Measurements from ENCODE around the gene PDIA5.

DNA sequence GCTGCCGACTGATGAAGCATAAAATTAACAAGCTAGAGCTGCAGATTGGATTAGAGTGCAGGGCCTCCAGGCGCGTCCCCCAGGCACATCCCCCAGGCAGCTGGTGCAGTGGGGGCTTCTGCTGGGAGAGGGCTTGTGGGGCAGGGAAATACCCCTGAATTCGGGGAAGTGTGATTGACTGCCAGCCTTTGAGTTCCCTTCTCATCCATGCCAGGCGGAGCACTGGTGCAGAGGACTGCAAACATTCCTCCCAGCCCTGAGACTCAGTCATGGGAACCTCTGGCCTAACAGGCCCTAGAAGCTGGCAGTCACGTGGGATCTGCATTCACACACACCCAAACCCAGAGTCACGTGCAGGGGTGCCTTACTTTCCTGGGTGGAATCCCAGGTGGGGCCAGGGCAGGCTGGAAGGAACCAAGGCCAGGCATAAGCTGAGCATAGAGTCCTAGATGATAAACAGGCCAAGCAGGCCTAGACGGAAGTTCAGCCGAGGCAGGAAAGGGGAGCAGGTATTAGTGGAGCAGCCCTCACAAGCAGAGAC, 88.7 kb downstream of the PDIA5 start:
- TF ChIP-seq POLR2AphosphoS5 (IDR thresholded peaks at IDR 0.05) (no peak), POLR2A (IDR thresholded peaks at IDR 0.05) (no peak)
- TF ChIP-seq, protein P1, sequence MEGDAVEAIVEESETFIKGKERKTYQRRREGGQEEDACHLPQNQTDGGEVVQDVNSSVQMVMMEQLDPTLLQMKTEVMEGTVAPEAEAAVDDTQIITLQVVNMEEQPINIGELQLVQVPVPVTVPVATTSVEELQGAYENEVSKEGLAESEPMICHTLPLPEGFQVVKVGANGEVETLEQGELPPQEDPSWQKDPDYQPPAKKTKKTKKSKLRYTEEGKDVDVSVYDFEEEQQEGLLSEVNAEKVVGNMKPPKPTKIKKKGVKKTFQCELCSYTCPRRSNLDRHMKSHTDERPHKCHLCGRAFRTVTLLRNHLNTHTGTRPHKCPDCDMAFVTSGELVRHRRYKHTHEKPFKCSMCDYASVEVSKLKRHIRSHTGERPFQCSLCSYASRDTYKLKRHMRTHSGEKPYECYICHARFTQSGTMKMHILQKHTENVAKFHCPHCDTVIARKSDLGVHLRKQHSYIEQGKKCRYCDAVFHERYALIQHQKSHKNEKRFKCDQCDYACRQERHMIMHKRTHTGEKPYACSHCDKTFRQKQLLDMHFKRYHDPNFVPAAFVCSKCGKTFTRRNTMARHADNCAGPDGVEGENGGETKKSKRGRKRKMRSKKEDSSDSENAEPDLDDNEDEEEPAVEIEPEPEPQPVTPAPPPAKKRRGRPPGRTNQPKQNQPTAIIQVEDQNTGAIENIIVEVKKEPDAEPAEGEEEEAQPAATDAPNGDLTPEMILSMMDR (IDR thresholded peaks at IDR 0.05) = no peak

Data from upper lobe of left lung (tissue), 4 donors.